ENCODE data around the gene PSMB2.

The PSMB2 gene

DNA sequence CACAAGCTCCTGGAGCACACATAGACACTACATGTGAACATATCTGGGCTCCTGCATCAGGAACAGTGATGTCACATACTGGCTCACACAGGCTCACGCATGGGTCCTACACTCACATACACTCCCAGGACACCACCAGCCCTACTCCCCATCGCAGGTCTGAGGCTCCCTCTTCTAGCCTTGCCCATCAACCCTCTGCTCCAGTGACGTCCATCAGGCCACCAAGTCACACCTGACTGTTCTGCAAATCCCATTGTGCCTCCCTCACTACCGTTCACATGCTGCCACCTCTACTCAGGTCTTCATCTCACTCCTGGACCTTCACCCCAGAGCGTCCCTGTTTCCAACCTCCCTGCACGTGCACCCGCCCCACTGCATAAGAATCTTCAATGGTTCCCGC lies 50.1 kb downstream of the PSMB2 start:
- no peak overlapping the region for H3K4me3 ChIP-seq (ENCODE audit: control insufficient read depth in 1 of 7, extremely low read depth in 1 of 7, insufficient read depth in 4 of 7, low read depth in 2 of 7, low read length in 6 of 7)
- no peaks in the 10 kb centered on the region for H3K27me3 ChIP-seq (replicated peaks in 2 of 5; ENCODE audit: control insufficient read depth in 4 of 5, insufficient read depth in 5 of 5, low read length in 4 of 5)
- H3K36me3 ChIP-seq (ENCODE audit: control insufficient read depth in 4 of 4, insufficient read depth in 4 of 4, low read length in 3 of 4): peaks cover 0 to 35% (median 20%) of the 10 kb centered on the region in 4 experiments
- no peak for DNase-seq
- H3K4me1 ChIP-seq (ENCODE audit: control extremely low read depth in 1 of 4, control insufficient read depth in 4 of 4, insufficient read depth in 4 of 4, low read length in 3 of 4): peaks cover 0 to 12% (median 6%) of the 10 kb centered on the region in 4 experiments
- no peak overlapping the region for H3K27ac ChIP-seq (ENCODE audit: insufficient read depth in 1 of 2, low read depth in 1 of 2, low read length in 2 of 2, poor library complexity in 1 of 2, severe bottlenecking in 2 of 2)
- 98% methylated on average over 6 of the region's 8 CpGs for WGBS (ENCODE audit: insufficient coverage)
- ChIA-PET CTCF (interaction anchor here (1.6 kb wide), 1 partner anchor 124 kb away, joined by 3 read pairs; no protein-coding TSS in a partner anchor), POLR2A (no interaction called here)
- no peaks in the 10 kb centered on the region for H3K9me3 ChIP-seq (ENCODE audit: control extremely low read depth in 1 of 5, control insufficient read depth in 4 of 5, insufficient read depth in 2 of 5, low read depth in 1 of 5, low read length in 4 of 5)

DNA sequence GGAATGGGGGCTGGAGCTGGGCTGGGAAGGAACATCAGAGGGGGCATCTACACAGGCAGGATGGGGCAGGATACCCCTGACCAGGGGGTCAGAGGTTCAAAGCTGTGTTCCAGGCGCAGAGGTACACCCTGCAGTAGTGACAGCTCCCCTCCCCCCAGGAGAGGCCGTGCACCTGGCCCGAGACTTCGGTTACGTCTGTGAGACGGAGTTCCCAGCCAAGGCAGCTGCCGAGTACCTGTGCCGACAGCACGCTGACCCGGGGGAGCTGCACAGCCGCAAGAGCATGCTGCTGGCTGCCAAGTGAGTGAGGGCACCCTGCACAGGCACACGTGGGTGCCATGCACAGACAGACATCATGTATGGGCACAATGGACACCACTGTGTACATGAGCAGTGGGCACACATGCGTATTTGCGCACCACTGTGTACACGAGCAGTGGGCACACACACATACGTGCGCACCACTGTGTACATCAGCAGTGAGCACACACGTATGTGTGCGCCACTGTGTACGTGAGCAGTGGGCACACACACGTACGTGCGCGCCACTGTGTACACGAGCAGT lies 50.8 kb downstream of the PSMB2 start:
- ChIA-PET CTCF (interaction anchor here (1.6 kb wide), 1 partner anchor 125 kb away, joined by 3 read pairs; no protein-coding TSS in a partner anchor), POLR2A (no interaction called here)
- no peak overlapping the region for H3K27ac ChIP-seq (ENCODE audit: insufficient read depth in 1 of 2, low read depth in 1 of 2, low read length in 2 of 2, poor library complexity in 1 of 2, severe bottlenecking in 2 of 2)
- H3K4me3 ChIP-seq (ENCODE audit: control insufficient read depth in 1 of 7, extremely low read depth in 1 of 7, insufficient read depth in 4 of 7, low read depth in 2 of 7, low read length in 6 of 7): no peak overlapping the region
- H3K4me1 ChIP-seq (ENCODE audit: control extremely low read depth in 1 of 4, control insufficient read depth in 4 of 4, insufficient read depth in 4 of 4, low read length in 3 of 4): peaks cover 0 to 12% (median 6%) of the 10 kb centered on the region in 4 experiments
- DNase-seq: no peak
- peaks cover 0 to 35% (median 19%) of the 10 kb centered on the region in 4 experiments for H3K36me3 ChIP-seq (ENCODE audit: control insufficient read depth in 4 of 4, insufficient read depth in 4 of 4, low read length in 3 of 4)
- no peaks in the 10 kb centered on the region for H3K9me3 ChIP-seq (ENCODE audit: control extremely low read depth in 1 of 5, control insufficient read depth in 4 of 5, insufficient read depth in 2 of 5, low read depth in 1 of 5, low read length in 4 of 5)
- H3K27me3 ChIP-seq (replicated peaks in 2 of 5; ENCODE audit: control insufficient read depth in 4 of 5, insufficient read depth in 5 of 5, low read length in 4 of 5): no peaks in the 10 kb centered on the region
- WGBS (ENCODE audit: insufficient coverage): 98% methylated on average over 25 of the region's 25 CpGs

DNA sequence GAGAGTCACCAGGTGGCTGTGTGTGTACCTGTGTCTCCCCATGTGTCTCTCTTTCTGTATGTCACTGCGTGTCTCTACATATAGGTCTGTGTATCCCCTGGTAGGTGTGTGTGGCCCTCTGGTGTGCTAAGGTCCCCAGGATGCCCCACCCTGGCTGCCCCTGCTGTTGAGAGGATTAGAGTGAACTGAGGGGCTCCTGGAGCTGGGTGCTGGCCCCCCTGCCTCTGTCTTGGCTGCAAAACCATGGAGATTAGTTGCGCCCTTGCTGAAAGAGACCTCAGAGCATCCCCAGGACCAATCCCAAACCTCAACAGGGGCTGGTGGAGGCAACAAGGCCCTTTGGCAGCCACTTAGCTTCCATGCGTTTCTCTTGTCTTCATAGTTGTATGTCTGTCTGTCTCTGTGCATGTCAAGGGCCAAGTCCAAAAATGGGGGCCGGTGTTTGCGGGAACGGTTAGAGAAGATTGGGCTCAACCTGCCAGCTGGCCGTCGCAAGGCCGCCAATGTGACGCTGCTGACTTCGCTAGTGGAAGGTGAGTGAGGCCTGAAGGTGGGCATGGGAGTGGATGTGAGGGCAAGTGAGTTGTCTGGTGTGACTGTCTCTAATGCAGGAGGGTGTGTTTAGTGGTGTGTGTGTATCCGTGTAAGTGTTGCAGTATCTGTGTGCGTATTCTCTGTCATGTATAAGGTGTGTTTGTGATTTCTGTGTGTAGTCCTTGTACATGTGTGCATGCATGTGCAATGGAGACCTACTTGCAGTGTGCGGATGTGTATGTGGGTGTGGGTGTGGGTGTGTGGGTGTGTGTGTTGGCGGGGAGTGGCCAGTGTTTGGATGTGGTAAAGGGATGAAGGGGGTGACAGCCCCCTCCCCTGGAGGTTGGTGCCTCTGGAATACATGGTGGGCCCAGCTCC lies 51.6 kb downstream of the PSMB2 start:
- peaks cover 0 to 35% (median 19%) of the 10 kb centered on the region in 4 experiments for H3K36me3 ChIP-seq (ENCODE audit: control insufficient read depth in 4 of 4, insufficient read depth in 4 of 4, low read length in 3 of 4)
- no peaks in the 10 kb centered on the region for H3K9me3 ChIP-seq (ENCODE audit: control extremely low read depth in 1 of 5, control insufficient read depth in 4 of 5, insufficient read depth in 2 of 5, low read depth in 1 of 5, low read length in 4 of 5)
- H3K4me3 ChIP-seq (ENCODE audit: control insufficient read depth in 1 of 7, extremely low read depth in 1 of 7, insufficient read depth in 4 of 7, low read depth in 2 of 7, low read length in 6 of 7): no peak overlapping the region
- H3K27me3 ChIP-seq (replicated peaks in 2 of 5; ENCODE audit: control insufficient read depth in 4 of 5, insufficient read depth in 5 of 5, low read length in 4 of 5): no peaks in the 10 kb centered on the region
- H3K27ac ChIP-seq (ENCODE audit: insufficient read depth in 1 of 2, low read depth in 1 of 2, low read length in 2 of 2, poor library complexity in 1 of 2, severe bottlenecking in 2 of 2): no peak overlapping the region
- peaks cover 0 to 12% (median 6%) of the 10 kb centered on the region in 4 experiments for H3K4me1 ChIP-seq (ENCODE audit: control extremely low read depth in 1 of 4, control insufficient read depth in 4 of 4, insufficient read depth in 4 of 4, low read length in 3 of 4)
- ChIA-PET CTCF (interaction anchor here (1.6 to 2.0 kb wide), 2 partner anchors 25 to 125 kb away, joined by 3 to 7 read pairs; no protein-coding TSS in a partner anchor), POLR2A (interaction anchor here (0.6 kb wide), 1 partner anchor 171 kb away, joined by 3 read pairs; no protein-coding TSS in a partner anchor)
- WGBS (ENCODE audit: insufficient coverage): 100% methylated on average over 13 of the region's 15 CpGs
- DNase-seq: no peak

DNA sequence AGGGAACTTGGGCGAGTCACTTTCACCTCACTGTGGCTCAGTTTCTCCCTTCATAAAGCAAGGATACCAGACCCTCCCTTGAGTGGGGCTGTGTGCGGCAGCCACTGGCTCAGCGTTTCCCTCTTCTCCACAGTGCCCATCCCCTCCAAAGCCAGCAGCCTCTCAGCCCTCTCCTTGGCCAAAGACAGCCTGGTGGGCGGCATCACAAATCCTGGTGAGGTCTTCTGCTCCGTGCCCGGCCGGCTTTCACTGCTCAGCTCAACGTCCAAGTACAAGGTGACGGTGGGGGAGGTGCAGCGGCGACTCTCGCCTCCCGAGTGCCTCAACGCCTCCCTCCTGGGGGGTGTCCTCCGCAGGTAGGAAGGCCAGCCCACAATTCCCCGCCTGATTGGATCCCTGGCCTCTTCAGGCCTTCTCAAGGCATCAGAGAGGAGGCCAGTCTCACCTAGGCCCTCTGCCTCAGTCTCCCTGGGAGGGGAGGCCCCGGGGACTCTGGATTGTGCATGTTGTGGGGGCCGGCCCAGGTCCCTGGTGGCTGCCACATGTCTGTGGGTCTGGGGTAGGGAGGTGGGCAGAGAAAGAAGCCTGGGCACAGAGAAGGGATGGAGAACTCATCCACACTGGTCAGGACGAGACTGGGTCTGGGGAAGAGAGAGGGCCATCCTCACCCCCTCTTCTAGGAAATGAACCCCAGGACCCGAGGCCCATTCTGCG lies 53.0 kb downstream of the PSMB2 start:
- WGBS (ENCODE audit: insufficient coverage): 97% methylated on average over 16 of the region's 21 CpGs
- ChIA-PET POLR2A (interaction anchor here (0.7 kb wide), 1 partner anchor 9 kb away, joined by 3 read pairs; no protein-coding TSS in a partner anchor), CTCF (interaction anchor here (2.0 kb wide), 1 partner anchor 23 kb away, joined by 7 read pairs; no protein-coding TSS in a partner anchor)
- H3K9me3 ChIP-seq (ENCODE audit: control extremely low read depth in 1 of 5, control insufficient read depth in 4 of 5, insufficient read depth in 2 of 5, low read depth in 1 of 5, low read length in 4 of 5): no peaks in the 10 kb centered on the region
- H3K4me3 ChIP-seq (ENCODE audit: control insufficient read depth in 1 of 7, extremely low read depth in 1 of 7, insufficient read depth in 4 of 7, low read depth in 2 of 7, low read length in 6 of 7): no peak overlapping the region
- peaks cover 0 to 29% (median 18%) of the 10 kb centered on the region in 4 experiments for H3K36me3 ChIP-seq (ENCODE audit: control insufficient read depth in 4 of 4, insufficient read depth in 4 of 4, low read length in 3 of 4)
- H3K27ac ChIP-seq (ENCODE audit: insufficient read depth in 1 of 2, low read depth in 1 of 2, low read length in 2 of 2, poor library complexity in 1 of 2, severe bottlenecking in 2 of 2): no peak overlapping the region
- no peak for DNase-seq
- peaks cover 0 to 9% (median 5%) of the 10 kb centered on the region in 4 experiments for H3K4me1 ChIP-seq (ENCODE audit: control extremely low read depth in 1 of 4, control insufficient read depth in 4 of 4, insufficient read depth in 4 of 4, low read length in 3 of 4)
- H3K27me3 ChIP-seq (replicated peaks in 2 of 5; ENCODE audit: control insufficient read depth in 4 of 5, insufficient read depth in 5 of 5, low read length in 4 of 5): no peaks in the 10 kb centered on the region

DNA sequence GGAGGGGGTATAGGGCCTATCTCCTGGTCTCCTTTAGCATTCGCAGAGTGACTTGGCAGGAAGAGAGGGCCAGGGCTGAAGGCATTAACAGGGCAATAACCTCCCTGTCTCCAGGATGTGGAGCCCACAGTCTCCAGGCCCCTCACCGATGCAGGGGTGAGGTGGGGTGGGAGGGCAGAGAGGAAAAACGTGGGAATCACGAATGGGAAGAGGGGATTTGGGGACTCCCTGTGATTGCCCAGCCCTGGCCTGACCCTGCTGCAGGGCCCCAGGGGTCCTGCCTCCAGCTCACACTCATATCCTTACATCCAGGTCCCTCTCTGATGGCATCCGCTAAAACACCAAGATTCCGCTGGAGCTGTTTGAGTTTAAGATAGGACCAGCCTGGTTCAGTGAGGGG lies 53.6 kb downstream of the PSMB2 start:
- Histone ChIP-seq H3K4me3 (ENCODE audit: control insufficient read depth in 1 of 7, extremely low read depth in 1 of 7, insufficient read depth in 4 of 7, low read depth in 2 of 7, low read length in 6 of 7) (no peak overlapping the region), H3K36me3 (ENCODE audit: control insufficient read depth in 4 of 4, insufficient read depth in 4 of 4, low read length in 3 of 4) (peaks cover 0 to 30% (median 17%) of the 10 kb centered on the region in 4 experiments), H3K9me3 (ENCODE audit: control extremely low read depth in 1 of 5, control insufficient read depth in 4 of 5, insufficient read depth in 2 of 5, low read depth in 1 of 5, low read length in 4 of 5) (no peaks in the 10 kb centered on the region), H3K4me1 (ENCODE audit: control extremely low read depth in 1 of 4, control insufficient read depth in 4 of 4, insufficient read depth in 4 of 4, low read length in 3 of 4) (peaks cover 0 to 3% (median 0%) of the 10 kb centered on the region in 4 experiments), H3K27ac (ENCODE audit: insufficient read depth in 1 of 2, low read depth in 1 of 2, low read length in 2 of 2, poor library complexity in 1 of 2, severe bottlenecking in 2 of 2) (no peak overlapping the region), H3K27me3 (replicated peaks in 2 of 5; ENCODE audit: control insufficient read depth in 4 of 5, insufficient read depth in 5 of 5, low read length in 4 of 5) (no peaks in the 10 kb centered on the region)
- POLR2A ChIA-PET: no interaction called here
- CTCF ChIA-PET: interaction anchor here (2.0 kb wide), 1 partner anchor 22 kb away, joined by 7 read pairs; no protein-coding TSS in a partner anchor
- DNase-seq: no peak
- WGBS (ENCODE audit: insufficient coverage): 96% methylated on average over 4 of the region's 6 CpGs

DNA sequence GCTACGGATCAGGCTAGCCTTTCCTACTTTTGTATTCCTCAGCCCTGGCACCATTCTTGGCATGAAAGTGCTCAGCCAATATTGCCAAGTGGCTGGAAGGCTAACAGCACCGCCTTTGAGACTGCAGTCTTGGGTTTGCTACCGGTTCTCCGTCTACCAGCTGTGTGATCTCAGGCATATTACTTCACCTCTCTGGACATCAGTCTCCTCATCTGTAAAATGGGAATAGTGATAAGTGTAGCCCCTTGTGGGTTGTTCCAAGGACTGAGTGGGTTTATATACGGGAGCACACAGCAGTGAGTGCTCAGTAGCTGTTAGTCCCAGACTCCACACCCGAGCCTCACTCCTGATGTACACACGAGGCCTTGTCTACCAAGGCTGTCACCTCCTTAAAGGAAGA lies 54.5 kb downstream of the PSMB2 start:
- DNase-seq: no peak
- Histone ChIP-seq H3K4me3 (ENCODE audit: control insufficient read depth in 1 of 7, extremely low read depth in 1 of 7, insufficient read depth in 4 of 7, low read depth in 2 of 7, low read length in 6 of 7) (no peak overlapping the region), H3K9me3 (ENCODE audit: control extremely low read depth in 1 of 5, control insufficient read depth in 4 of 5, insufficient read depth in 2 of 5, low read depth in 1 of 5, low read length in 4 of 5) (no peaks in the 10 kb centered on the region), H3K4me1 (ENCODE audit: control extremely low read depth in 1 of 4, control insufficient read depth in 4 of 4, insufficient read depth in 4 of 4, low read length in 3 of 4) (no peaks in the 10 kb centered on the region), H3K27me3 (replicated peaks in 2 of 5; ENCODE audit: control insufficient read depth in 4 of 5, insufficient read depth in 5 of 5, low read length in 4 of 5) (no peaks in the 10 kb centered on the region), H3K27ac (ENCODE audit: insufficient read depth in 1 of 2, low read depth in 1 of 2, low read length in 2 of 2, poor library complexity in 1 of 2, severe bottlenecking in 2 of 2) (no peak overlapping the region), H3K36me3 (ENCODE audit: control insufficient read depth in 4 of 4, insufficient read depth in 4 of 4, low read length in 3 of 4) (peaks cover 0 to 30% (median 17%) of the 10 kb centered on the region in 4 experiments)
- ChIA-PET CTCF (no interaction called here), POLR2A (no interaction called here)
- WGBS (ENCODE audit: insufficient coverage): 98% methylated on average over 4 of the region's 7 CpGs

All from common myeloid progenitor, CD34-positive (primary cell).